GM12878 (cell line): ENCODE measurements around the gene MAML3. TPM values are rescaled to one million over a fixed set of nuclear protein-coding genes. Genes with fewer than 3 reads are reported as not detected.

Experiments
- MXI1 ChIP-seq: fragments of 150-350 bp; IDR thresholded peaks from 2 replicates; pipeline ENCODE4 v1.6.1; 2011; ENCODE audit warnings: low read depth, mild to moderate bottlenecking, inconsistent platforms, low read length, improper control_type of control experiment
- SP1 ChIP-seq: IDR thresholded peaks from one replicate; pipeline ENCODE4 v1.6.1; 2011; ENCODE audit warnings: low read depth, low read length
- SREBF2 ChIP-seq: IDR thresholded peaks from 2 replicates; pipeline ENCODE4 v1.6.1; 2012; ENCODE audit warnings: mild to moderate bottlenecking, low read length
- ZZZ3 ChIP-seq: IDR thresholded peaks from 2 replicates; pipeline ENCODE4 v1.6.1; 2011; ENCODE audit warnings: low read depth; ENCODE audit not compliant: control insufficient read depth, insufficient read length
- polyA plus RNA-seq, 11 experiments: library from polyadenylated mRNA; depleted of rRNA in 4 of 11; unstranded in 6 of 11; stranded (reverse) in 5 of 11; fragments of >200 nt; fragmentation: Nextera tagmentation in 4 of 11; fragmentation: Illumina TruSeq in 1 of 11; extraction: Ambion mirVana in 4 of 11; extraction: Trizol in 1 of 11; gene quantifications; 1 replicate in 1 of 11; 2 replicates in 10 of 11; pipeline versions ENCODE4 v1.2.1 to v1.2.3, GENCODE V29; 2011 to 2016; ENCODE audit warnings: inconsistent platforms in 2 of 11, missing spikeins in 2 of 11, low read depth in 1 of 11
- total RNA-seq, 4 experiments: library from RNA; depleted of rRNA in 3 of 4; stranded (reverse); fragments of >200 nt in 3 of 4; fragmentation: Illumina TruSeq in 1 of 4; extraction: Trizol in 1 of 4; gene quantifications; 2 replicates each; pipeline versions ENCODE4 v1.2.1 to v1.2.3, GENCODE V29; 2013 to 2021
- TF ChIP-seq, protein P1 (sequence below): IDR thresholded peaks from 2 replicates; pipeline ENCODE4 v1.6.1; 2012; ENCODE audit warnings: mild to moderate bottlenecking, low read depth, low read length
- TF ChIP-seq, protein P2 (sequence below): fragments of 450-650 bp; formaldehyde crosslinking; IDR thresholded peaks from 2 replicates; pipeline ENCODE4 v1.5.0; 2022; ENCODE audit warnings: mild to moderate bottlenecking, missing genetic modification characterization
- TF ChIP-seq, protein P3 (sequence below): fragments of 450-650 bp; IDR thresholded peaks from 2 replicates; pipeline ENCODE4 v1.6.1; 2017; ENCODE audit warnings: mild to moderate bottlenecking, low read depth, inconsistent platforms; ENCODE audit not compliant: poor library complexity, severe bottlenecking

MAML3 gene
- total and polyA plus RNA-seq, 10 of the 15 experiments (the other 5 are each of a cell fraction or from before 2014, with no cell fraction given), result under 0.01 to 0.53 (median 0.06) TPM; not detected in 2

DNA sequence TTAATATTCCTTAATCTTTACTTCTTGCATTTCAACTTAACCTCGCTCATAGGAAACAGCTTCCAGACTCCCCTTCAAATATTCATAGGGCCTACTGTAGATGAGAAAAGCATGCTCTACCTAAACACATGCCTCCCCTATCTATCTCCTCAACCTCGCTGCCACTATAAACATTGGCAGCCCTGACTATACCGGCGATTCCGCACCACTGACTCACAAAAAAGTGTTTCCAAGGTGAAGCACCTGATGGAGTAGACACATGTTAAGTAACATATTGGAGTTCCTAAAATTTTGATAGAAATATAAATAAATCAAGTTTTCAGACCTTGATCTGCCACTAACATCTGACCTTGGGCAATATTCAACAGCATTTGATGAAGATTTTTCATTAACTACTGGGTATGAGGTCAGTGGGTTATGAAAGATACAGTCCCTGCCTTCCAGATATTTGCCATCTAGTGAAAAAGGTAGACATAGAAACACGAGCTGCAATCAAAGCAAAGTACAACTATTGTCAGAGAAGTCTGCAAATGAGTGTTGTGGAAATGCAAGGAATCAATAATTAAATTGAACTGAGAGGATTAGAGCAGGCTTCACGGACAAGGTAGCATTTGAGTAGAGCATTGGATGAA is 184.2 kb downstream of the MAML3 start (continued):
- TF ChIP-seq, protein P1, sequence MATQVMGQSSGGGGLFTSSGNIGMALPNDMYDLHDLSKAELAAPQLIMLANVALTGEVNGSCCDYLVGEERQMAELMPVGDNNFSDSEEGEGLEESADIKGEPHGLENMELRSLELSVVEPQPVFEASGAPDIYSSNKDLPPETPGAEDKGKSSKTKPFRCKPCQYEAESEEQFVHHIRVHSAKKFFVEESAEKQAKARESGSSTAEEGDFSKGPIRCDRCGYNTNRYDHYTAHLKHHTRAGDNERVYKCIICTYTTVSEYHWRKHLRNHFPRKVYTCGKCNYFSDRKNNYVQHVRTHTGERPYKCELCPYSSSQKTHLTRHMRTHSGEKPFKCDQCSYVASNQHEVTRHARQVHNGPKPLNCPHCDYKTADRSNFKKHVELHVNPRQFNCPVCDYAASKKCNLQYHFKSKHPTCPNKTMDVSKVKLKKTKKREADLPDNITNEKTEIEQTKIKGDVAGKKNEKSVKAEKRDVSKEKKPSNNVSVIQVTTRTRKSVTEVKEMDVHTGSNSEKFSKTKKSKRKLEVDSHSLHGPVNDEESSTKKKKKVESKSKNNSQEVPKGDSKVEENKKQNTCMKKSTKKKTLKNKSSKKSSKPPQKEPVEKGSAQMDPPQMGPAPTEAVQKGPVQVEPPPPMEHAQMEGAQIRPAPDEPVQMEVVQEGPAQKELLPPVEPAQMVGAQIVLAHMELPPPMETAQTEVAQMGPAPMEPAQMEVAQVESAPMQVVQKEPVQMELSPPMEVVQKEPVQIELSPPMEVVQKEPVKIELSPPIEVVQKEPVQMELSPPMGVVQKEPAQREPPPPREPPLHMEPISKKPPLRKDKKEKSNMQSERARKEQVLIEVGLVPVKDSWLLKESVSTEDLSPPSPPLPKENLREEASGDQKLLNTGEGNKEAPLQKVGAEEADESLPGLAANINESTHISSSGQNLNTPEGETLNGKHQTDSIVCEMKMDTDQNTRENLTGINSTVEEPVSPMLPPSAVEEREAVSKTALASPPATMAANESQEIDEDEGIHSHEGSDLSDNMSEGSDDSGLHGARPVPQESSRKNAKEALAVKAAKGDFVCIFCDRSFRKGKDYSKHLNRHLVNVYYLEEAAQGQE, result no peak
- TF ChIP-seq SP1 (no peak), SREBF2 (no peak), MXI1 (no peak), ZZZ3 (no peak)
- TF ChIP-seq, protein P2, sequence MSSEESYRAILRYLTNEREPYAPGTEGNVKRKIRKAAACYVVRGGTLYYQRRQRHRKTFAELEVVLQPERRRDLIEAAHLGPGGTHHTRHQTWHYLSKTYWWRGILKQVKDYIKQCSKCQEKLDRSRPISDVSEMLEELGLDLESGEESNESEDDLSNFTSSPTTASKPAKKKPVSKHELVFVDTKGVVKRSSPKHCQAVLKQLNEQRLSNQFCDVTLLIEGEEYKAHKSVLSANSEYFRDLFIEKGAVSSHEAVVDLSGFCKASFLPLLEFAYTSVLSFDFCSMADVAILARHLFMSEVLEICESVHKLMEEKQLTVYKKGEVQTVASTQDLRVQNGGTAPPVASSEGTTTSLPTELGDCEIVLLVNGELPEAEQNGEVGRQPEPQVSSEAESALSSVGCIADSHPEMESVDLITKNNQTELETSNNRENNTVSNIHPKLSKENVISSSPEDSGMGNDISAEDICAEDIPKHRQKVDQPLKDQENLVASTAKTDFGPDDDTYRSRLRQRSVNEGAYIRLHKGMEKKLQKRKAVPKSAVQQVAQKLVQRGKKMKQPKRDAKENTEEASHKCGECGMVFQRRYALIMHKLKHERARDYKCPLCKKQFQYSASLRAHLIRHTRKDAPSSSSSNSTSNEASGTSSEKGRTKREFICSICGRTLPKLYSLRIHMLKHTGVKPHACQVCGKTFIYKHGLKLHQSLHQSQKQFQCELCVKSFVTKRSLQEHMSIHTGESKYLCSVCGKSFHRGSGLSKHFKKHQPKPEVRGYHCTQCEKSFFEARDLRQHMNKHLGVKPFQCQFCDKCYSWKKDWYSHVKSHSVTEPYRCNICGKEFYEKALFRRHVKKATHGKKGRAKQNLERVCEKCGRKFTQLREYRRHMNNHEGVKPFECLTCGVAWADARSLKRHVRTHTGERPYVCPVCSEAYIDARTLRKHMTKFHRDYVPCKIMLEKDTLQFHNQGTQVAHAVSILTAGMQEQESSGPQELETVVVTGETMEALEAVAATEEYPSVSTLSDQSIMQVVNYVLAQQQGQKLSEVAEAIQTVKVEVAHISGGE (CRISPR knock-in tag), result no peak
- TF ChIP-seq, protein P3, sequence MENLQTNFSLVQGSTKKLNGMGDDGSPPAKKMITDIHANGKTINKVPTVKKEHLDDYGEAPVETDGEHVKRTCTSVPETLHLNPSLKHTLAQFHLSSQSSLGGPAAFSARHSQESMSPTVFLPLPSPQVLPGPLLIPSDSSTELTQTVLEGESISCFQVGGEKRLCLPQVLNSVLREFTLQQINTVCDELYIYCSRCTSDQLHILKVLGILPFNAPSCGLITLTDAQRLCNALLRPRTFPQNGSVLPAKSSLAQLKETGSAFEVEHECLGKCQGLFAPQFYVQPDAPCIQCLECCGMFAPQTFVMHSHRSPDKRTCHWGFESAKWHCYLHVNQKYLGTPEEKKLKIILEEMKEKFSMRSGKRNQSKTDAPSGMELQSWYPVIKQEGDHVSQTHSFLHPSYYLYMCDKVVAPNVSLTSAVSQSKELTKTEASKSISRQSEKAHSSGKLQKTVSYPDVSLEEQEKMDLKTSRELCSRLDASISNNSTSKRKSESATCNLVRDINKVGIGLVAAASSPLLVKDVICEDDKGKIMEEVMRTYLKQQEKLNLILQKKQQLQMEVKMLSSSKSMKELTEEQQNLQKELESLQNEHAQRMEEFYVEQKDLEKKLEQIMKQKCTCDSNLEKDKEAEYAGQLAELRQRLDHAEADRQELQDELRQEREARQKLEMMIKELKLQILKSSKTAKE, result no peak
